Gastrocnemius medialis (tissue), 4 donors: ENCODE data around the gene C3.

ENCODE experiments used
- POLR2A ChIP-seq, 2 donors: fragments of 450-650 bp; IDR thresholded peaks; one replicate each; pipeline ENCODE4 v1.6.1; 2017; ENCODE audit warnings: antibody characterized with exemption in 2 of 2, mild to moderate bottlenecking in 2 of 2, moderate library complexity in 2 of 2
- TF ChIP-seq, protein P1 (sequence below), 5 experiments: fragments of 450-650 bp in 3 of 5; fragments of 200-600 bp in 2 of 5; sonication (generic) in 2 of 5; IDR thresholded peaks in 4 of 5; conservative IDR thresholded peaks in 1 of 5; 1 replicate in 4 of 5; 2 replicates in 1 of 5; pipeline ENCODE4 v1.5.1; 2016 to 2019; ENCODE audit warnings: antibody characterized with exemption in 5 of 5, mild to moderate bottlenecking in 3 of 5, moderate library complexity in 3 of 5

DNA sequence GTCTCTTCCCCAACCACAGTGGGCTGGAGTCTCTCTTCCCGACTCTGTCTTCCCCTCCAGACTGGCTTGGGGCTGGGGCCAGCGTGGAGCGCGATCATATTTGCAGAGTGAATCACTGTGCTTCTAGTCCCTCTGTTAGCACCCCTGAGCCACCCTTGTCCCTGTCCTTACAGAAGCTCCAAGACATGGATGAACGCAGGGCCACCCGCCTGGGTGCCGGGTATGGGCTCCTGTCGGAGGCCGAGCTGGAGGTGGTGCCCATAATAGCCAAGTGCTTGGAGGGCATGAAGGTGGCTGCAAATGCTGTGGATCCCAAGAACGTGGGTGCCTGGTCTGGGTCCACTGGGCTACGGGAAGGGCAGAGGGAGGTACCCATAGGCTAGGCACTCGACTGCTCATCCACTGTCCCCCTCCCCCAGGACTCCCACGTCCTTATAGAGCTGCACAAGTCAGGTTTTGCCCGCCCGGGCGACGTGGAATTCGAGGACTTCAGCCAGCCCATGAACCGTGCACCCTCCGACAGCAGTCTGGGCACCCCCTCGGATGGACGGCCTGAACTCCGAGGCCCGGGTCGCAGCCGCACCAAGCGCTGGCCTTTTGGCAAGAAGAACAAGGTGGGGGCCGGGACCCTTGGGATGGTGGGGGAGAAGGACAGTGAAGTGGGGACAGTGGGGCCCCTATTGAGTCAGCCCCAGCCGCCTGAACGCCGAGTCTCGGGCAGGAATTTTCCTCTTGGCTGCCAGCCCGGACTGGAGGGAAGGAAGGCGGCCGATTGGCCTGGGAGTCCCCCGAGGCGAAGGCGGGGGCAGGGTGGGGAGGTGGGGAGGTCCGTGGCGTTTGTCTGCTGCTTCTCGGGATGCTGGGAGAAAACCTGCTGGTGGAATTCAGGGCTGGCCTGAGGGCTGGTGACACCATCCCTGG lies 24.2 kb upstream of the C3 start:
- TF ChIP-seq, protein P1, sequence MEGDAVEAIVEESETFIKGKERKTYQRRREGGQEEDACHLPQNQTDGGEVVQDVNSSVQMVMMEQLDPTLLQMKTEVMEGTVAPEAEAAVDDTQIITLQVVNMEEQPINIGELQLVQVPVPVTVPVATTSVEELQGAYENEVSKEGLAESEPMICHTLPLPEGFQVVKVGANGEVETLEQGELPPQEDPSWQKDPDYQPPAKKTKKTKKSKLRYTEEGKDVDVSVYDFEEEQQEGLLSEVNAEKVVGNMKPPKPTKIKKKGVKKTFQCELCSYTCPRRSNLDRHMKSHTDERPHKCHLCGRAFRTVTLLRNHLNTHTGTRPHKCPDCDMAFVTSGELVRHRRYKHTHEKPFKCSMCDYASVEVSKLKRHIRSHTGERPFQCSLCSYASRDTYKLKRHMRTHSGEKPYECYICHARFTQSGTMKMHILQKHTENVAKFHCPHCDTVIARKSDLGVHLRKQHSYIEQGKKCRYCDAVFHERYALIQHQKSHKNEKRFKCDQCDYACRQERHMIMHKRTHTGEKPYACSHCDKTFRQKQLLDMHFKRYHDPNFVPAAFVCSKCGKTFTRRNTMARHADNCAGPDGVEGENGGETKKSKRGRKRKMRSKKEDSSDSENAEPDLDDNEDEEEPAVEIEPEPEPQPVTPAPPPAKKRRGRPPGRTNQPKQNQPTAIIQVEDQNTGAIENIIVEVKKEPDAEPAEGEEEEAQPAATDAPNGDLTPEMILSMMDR (IDR thresholded peaks at IDR 0.05 in 4 of 5, conservative IDR thresholded peaks at IDR 0.05 in 1 of 5): no peak
- TF ChIP-seq POLR2A (IDR thresholded peaks at IDR 0.05): no peak
